ENCODE measurements around the gene FBP1. TPM values are rescaled to one million over a fixed set of nuclear protein-coding genes. Genes with fewer than 3 reads are reported as not detected.

FBP1 gene
- 13.6 TPM for total RNA-seq

DNA sequence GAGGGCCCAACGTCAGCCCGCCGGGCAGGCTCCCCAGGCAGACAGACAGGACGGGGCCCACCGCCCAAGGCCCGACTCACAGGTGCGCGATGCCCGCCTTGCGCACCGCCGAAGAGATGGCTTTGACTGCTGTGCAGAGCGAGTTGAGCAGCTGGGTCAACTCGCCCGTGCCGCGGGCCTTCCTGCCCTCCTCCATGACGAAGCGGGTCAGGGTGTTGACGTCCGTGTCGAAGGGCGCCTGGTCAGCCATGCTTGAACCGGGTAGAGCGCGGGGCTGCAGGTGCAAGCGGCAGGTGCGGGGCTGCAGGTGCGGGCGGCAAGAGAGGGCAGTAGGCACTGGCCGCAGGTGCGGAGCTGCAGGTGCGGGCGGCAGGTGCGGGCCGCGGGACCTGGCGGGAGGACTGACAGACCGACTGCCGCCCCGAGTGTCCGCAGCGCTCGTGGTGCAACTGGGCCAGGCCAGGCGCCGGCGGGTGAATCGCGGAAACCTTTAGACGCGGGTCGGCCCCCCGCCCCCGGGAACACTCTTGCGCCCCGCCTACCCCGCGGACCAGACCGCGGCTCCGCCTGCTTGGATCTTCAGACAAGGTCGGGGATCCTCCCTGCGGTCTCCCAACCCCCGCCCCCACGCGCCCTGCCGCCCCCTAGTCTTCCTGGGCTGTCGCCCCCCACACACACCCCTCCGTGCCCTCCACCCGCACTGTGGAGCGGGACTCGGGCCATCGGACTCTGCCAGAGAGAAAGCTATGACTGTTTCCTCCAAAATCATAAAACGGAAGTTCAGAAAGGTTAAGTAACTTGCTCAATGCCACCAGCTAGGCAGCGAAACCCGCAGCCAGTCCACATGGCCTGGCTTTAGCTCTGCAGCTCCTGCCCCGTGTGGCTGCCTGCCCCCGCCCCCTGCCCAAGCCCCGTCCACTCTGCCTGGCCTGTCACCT is at the start of gene FBP1:
Gene FBP1, minus strand, starts transcription at position 458 of the 938 bp plus-strand sequence. Its CDS starts 208 bp downstream, at position 250.
- intact Hi-C loops (cut with DNase I), result no loop called here
- DNase-seq (ENCODE audit: low spot score), result peak; percentile 73
- ATAC-seq, result peak; percentile 70

DNA sequence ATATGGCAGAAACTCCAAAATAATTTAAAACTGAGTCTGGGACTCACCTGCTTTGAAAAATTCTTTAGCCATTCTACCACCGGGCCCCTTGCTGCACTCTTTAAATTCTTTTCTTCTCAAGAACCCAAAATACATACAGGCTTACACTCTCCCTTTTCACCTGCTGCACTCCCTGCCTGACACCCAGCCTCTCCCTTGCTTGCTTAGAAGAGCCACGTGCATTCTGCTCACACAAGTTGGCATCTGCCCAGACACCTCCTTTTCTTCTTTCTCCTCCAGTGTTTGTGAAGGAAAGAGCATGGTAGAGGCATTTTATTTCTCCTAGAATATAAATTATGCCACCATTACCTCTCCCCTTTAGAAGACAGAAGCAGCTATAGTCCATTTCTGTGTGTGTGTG is 48.1 kb upstream of the FBP1 start:
- DNase-seq (ENCODE audit: low spot score), result no peak
- intact Hi-C loops (cut with DNase I), result no loop called here
- ATAC-seq, result no peak

DNA sequence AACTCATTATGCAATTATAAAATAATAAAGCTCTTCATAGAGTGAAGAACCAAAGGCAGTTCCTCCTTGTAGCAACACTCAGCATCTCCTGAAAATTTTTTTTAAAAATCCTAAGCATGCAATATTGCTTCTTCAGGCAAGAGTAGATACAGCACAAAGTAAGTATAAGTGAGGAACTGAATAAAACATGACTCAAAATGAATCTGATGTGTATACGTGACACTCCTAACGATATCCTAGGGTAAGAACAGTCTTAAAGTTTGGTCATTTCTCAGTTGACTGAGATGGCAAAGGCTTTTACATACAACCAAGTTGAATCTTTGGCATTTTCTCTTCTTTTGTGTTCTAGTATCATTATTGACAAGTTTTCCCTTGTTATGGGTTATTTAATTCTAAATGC is 46.0 kb upstream of the FBP1 start:
- intact Hi-C loops (cut with DNase I), result no loop called here
- DNase-seq (ENCODE audit: low spot score) (no peak), ATAC-seq (no peak)

DNA sequence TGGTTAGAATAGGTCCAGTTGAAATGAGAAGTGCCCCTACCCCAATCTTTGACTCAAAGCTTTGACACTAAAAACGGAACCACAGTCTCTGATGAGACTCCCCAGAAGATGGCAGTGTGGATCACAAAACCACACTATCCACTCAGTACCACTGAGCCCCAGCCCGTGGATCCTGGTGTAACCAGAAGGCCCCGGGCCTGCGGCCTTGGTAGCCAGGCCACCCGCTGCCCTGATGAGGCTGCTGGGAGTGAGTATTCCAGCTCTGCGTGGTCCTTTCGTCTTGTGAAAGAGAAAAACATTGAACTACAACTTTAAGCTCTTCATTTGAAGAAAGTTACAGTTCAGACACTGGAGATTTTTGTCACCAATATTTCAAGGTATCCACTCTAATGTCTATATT is 42.2 kb upstream of the FBP1 start:
- intact Hi-C loops (cut with DNase I), result loop anchor here (5.0 kb wide), 1 partner anchor 446 kb away; no protein-coding TSS in a partner anchor
- peak; percentile 86 for DNase-seq (ENCODE audit: low spot score)
- ATAC-seq, result peak; percentile 97

DNA sequence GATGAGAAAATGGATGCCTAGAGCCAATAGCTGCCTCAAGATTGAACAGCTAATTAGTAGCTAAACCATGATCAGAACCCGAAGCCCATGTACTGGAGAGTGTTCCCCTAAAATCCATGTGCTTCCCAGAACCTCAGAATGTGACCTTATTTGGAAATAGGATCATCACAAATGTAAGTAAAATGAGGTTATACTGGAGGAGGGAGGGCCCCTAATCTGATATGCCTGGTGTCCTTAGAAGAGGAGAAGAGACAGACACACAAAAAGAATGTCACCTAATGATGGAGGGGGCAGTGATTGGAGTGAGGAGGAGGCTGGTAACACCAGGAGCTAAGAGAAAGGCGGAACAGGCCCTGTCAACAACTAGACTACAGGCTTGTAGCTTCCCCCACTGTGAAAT is 41.3 kb upstream of the FBP1 start:
- intact Hi-C loops (cut with DNase I), result loop anchor here (5.0 kb wide), 1 partner anchor 447 kb away; no protein-coding TSS in a partner anchor
- DNase-seq (ENCODE audit: low spot score), result no peak
- no peak for ATAC-seq

DNA sequence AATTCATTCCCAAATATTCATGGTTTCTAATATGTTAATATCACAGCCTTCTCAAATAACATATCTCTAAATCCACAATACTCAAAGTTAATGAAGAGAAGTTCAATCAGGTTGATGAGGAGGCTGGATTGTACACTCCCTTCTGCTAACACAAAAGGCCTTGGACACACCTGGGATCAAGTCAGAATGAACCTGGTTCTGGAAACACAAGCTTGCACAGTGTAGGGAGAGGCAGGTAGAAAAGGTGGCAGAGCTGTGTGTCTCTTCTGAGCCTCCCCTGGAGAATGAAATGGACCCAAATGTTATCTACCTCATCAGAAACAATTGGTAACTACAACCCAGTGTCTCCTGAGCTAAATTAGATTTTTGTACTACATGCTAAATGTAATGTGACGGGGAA is 40.7 kb upstream of the FBP1 start:
- intact Hi-C loops (cut with DNase I), result loop anchor here (5.0 kb wide), 1 partner anchor 447 kb away; no protein-coding TSS in a partner anchor
- ATAC-seq, result no peak
- no peak for DNase-seq (ENCODE audit: low spot score)

DNA sequence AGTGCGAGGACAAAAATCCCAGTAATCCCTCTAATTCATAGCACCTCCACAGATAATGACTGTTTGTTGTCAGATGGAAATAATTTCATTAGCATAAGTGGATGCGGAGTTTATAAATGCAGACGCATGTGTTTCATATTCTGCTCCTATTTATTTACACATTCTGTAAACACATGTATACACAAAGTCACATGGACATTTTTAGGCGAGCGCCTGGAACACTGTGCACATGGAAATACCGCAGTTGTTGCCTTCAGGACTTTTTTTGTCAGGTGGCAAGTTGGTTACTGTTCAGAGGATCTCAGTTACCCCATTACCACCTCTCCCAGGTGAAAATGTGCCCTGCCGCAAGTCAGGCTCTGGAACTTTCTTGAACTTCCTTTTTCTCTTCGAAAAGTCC is 40.3 kb upstream of the FBP1 start:
- ATAC-seq (no peak), DNase-seq (ENCODE audit: low spot score) (no peak)
- intact Hi-C loops (cut with DNase I), result no loop called here

DNA sequence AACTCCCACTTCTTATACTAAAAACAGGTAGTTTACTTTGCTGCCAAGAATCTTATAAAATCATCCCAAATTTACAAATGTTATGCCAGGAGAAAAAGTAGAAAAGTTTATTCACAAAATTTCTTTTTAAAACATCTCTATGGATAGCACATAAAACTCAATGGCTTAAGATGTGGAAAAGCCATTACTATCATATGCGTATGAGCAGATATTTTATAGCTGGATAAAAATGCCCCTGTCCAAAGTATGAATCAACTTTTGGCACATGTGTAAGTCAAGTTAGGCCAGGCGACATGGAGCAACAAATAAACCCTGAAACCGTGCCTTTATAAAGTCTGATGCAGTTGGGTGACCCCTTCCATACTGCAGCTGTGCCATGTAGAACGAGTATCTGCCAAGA is 38.6 kb upstream of the FBP1 start:
- intact Hi-C loops (cut with DNase I), result no loop called here
- no peak for ATAC-seq
- DNase-seq (ENCODE audit: low spot score), result no peak

DNA sequence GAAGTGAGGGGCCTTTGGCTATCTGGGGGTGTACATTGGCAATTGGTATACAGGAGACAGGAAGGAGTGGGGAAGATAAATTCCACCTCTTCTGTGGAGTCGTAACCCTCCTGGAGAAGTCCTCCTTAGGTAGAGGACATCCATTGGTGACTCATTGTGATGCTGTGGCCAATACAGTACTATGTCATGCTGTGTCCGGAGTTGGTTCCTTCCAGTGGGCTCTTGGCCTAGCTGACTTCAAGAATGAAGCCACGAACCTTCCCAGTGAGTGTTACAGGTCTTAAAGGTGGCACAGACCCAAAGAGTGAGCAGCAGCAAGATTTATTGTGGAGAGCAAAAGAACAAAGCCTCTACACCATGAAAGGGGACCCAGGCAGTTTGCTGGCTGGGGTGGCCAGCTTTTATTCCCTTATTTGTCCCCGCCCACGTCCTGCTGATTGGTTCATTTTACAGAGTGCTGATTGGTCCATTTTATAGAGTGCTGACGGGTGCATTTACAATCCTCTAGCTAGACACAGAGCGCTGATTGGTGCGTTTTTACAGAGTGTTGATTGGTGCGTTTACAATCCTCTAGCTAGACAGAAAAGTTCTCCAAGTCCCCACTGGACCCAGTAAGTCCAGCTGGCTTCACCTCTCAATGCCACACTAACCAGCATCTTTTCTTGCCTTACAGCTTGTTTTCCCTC is 37.3 kb upstream of the FBP1 start:
- intact Hi-C loops (cut with DNase I), result no loop called here
- DNase-seq (ENCODE audit: low spot score) (no peak), ATAC-seq (no peak)

- ATAC-seq (peak; percentile 83), DNase-seq (ENCODE audit: low spot score) (no peak)
- intact Hi-C loops (cut with DNase I), result no loop called here
Measured at GRCh38 chr9:94675008-94675881, 35.9 kb upstream of the FBP1 start.

DNA sequence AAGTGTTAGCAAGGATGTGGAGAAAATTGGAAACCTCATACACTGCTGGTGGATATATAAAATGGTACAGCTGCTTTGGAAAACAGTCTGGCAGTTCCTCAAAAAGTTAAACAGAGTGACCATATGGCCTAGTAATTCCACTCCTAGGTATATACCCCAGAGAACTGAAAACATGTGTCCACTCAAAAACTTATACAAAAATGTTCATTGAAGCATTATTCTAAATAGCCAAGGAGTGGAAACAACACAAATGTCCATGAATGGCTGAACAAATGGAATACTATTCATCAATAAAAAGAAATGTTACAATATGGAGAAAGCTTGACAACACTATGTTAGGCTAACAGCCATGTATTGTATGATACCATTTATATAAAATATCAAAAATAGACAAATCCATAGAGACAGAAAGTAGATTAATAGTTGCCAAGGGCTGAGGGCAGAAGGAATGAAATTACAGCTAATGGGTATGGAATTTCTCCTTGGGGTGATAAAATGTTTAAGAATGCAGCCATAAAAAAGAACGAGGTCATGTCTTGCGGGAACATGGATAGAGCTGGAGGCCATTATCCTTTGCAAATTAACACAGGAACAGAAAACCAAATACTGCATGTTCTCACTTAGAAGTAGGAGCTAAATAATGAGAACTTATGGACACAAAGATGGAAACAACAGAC is 33.6 kb upstream of the FBP1 start:
- intact Hi-C loops (cut with DNase I), result no loop called here
- DNase-seq (ENCODE audit: low spot score) (no peak), ATAC-seq (no peak)

GRCh38 chr9:94668928-94669729 is 29.8 kb upstream of the FBP1 start:
- no peak for DNase-seq (ENCODE audit: low spot score)
- ATAC-seq, result peak; percentile 88
- intact Hi-C loops (cut with DNase I), result no loop called here

DNA sequence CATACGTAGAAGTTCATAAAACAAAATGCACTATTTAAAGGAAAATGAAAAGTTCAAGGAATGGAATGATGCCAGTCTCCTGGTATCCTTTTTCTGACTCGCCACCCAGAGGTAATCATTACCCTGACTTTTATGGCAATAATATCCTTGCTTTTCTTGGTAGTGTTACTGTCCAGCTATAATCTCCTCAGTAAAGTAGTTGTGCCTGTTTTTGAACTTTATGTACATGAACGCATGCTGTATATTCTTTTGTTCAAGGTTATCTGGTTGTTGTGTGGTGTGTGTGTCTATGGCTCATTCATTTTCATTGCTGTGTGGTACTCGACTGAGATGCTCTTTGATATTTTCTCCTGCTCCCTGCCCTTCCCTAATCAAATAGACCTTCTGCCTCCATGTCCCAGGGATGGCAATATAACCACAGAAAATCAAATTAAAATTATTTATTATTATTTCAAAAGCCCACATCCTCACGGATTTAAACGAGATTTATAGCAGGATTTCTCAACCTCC is 29.2 kb upstream of the FBP1 start:
- intact Hi-C loops (cut with DNase I), result no loop called here
- DNase-seq (ENCODE audit: low spot score) (no peak), ATAC-seq (peak; percentile 38)

GRCh38 chr9:94666364-94667099 is 27.2 kb upstream of the FBP1 start:
- DNase-seq (ENCODE audit: low spot score) (no peak), ATAC-seq (no peak)
- intact Hi-C loops (cut with DNase I), result no loop called here

DNA sequence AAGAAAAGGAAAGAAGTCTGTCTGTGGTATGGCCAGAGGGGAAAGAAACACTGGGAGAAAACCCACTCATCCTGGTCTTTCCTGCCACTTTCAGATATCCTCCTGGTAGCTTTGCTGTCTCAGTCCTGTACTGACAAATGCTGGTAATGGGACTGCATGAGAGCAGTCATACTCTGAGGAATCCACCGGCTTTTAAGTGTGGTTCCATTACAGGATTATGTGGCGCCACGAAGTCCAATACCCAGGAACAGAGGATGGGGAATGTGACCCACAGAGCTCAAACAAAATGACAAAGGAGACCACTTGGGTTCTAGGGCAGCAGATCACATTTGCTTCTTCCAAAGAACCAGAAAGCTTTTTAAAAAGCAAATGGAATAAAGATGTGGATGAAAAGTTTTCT is 26.3 kb upstream of the FBP1 start:
- DNase-seq (ENCODE audit: low spot score) (no peak), ATAC-seq (no peak)
- intact Hi-C loops (cut with DNase I), result no loop called here

DNA sequence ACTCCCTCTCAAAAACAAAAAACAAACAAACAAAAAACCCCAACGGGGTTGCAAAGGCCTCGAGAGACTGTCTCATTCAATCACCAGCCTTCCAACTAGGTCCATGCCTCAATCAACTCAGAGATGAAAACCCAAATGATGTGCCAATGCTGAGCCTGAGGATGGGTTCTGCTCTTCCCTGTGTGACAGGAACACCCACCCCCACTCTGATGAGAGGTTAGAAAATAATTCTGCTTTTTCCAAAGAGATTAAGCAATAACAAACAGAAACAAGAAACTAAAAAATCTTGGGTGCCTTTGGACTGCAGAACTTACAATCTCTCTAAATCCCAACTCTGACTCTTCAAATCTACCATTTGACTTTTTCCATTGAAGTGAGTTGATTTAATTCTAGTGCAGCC is 25.5 kb upstream of the FBP1 start:
- ATAC-seq, result no peak
- intact Hi-C loops (cut with DNase I), result no loop called here
- no peak for DNase-seq (ENCODE audit: low spot score)

DNA sequence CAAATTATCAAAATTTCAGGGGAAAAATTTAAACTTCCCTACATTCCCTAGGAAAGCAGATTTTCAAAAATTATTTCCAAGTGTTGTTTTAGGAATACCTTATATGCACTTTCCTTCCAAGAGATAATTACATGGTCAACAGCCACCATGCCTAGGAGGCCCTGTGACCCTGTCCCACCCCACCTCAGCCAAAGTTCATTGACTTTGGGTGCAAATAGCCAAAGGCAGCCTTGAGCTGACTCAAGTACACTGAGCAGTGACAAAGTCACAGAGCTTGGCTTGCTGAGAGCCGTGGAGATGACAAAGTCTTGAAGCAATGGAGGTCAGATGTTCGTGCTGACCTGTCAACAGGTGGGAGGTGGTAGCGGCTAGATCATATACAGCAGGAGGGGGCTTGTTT is 24.3 kb upstream of the FBP1 start:
- no peak for DNase-seq (ENCODE audit: low spot score)
- intact Hi-C loops (cut with DNase I), result no loop called here
- ATAC-seq, result no peak

Data from sciatic nerve (tissue), 2 donors.